Lung (tissue), 12 donors: ENCODE measurements around the gene MYO1F. TPM values are rescaled to one million over a fixed set of nuclear protein-coding genes. Genes with fewer than 3 reads are reported as not detected.

ENCODE experiments used
- ATAC-seq: fragments of 200-7000 bp; cut with Tn5 transposase; one replicate; pipeline ENCODE4 v1.9.1; 2020; ENCODE audit warnings: moderate number of reproducible peaks; ENCODE audit not compliant: insufficient read depth, low FRiP score
- DNase-seq, 3 donors: peaks; one replicate each; pipeline ENCODE4 v3.0.0-alpha.2; 2013 to 2017
- H3K27ac ChIP-seq, 2 donors: one replicate each; pipeline ENCODE4 v1.5.1; 2013; ENCODE audit warnings: mild to moderate bottlenecking in 2 of 2, moderate library complexity in 2 of 2, control low read depth in 1 of 2, inconsistent platforms in 1 of 2, low read depth in 1 of 2, low read length in 1 of 2
- H3K27me3 ChIP-seq, 3 donors: one replicate each; pipeline ENCODE4 v1.5.1; 2013; ENCODE audit warnings: low read length in 2 of 3; ENCODE audit not compliant: control insufficient read depth in 3 of 3, insufficient read depth in 3 of 3
- H3K36me3 ChIP-seq, 4 donors: one replicate each; pipeline ENCODE4 v1.5.1; 2013; ENCODE audit warnings: low read length in 4 of 4, mild to moderate bottlenecking in 1 of 4, moderate library complexity in 1 of 4; ENCODE audit not compliant: control insufficient read depth in 4 of 4, insufficient read depth in 4 of 4
- H3K4me1 ChIP-seq, 5 donors: one replicate each; pipeline ENCODE4 v1.5.1; 2013; ENCODE audit warnings: low read length in 5 of 5, mild to moderate bottlenecking in 2 of 5, moderate library complexity in 1 of 5; ENCODE audit not compliant: control insufficient read depth in 5 of 5, insufficient read depth in 5 of 5
- H3K4me3 ChIP-seq: one replicate; pipeline ENCODE4 v1.5.1; 2013; ENCODE audit warnings: mild to moderate bottlenecking, control low read depth, moderate library complexity
- H3K9ac ChIP-seq, 2 donors: one replicate each; pipeline ENCODE4 v1.5.1; 2013; ENCODE audit warnings: low read length in 2 of 2, control low read depth in 1 of 2; ENCODE audit not compliant: insufficient read depth in 1 of 2
- H3K9me3 ChIP-seq, 4 donors: one replicate each; pipeline ENCODE4 v1.5.1; 2013; ENCODE audit warnings: low read length in 3 of 4, mild to moderate bottlenecking in 1 of 4, moderate library complexity in 1 of 4; ENCODE audit not compliant: control insufficient read depth in 4 of 4, insufficient read depth in 3 of 4
- CTCF ChIP-seq: IDR thresholded peaks from 2 replicates; pipeline ENCODE4 v1.5.1; 2012; ENCODE audit warnings: mild to moderate bottlenecking; ENCODE audit errors: control extremely low read depth, extremely low read depth
- WGBS, 2 donors: extraction: QIAGEN DNeasy Blood & Tissue Kit; methylation state at CpG; one replicate each; pipeline ENCODE4 v1.1.7; 2013; 5-methylcytosine and 5-hydroxymethylcytosine counted together
- polyA plus RNA-seq, 2 donors: library from polyadenylated mRNA; stranded (reverse); fragments of 200-250 nt; gene quantifications; one replicate each; pipeline ENCODE4 v1.2.1, GENCODE V29; 2013
- total RNA-seq, 2 donors: library from RNA; depleted of rRNA in 1 of 2; stranded (reverse); fragments of >200 nt in 1 of 2; gene quantifications; one replicate each; pipeline ENCODE4 v1.2.1, GENCODE V29; 2014 to 2021
- donor health status: control.
- donor health status: control.
- donor health status: Bipolar disorder and iron deficiency.
- donor health status: healthy.
- donor health status: DM: yes; HTN: yes; CAD: no.

Gene MYO1F
- total and polyA plus RNA-seq, 4 donors = 23.4 to 127 (median 73.2) TPM

- TF ChIP-seq CTCF = no peak
- H3K4me1 ChIP-seq = peaks cover 0 to 5% (median 3%) of the 10 kb centered on the region in 5 donors
- no peak overlapping the region for H3K27ac ChIP-seq
- DNase-seq (no peak), ATAC-seq (no peak)
- no peak overlapping the region for H3K4me3 ChIP-seq
- H3K9ac ChIP-seq = no peak overlapping the region
- peaks cover 0 to 2% (median 0%) of the 10 kb centered on the region in 4 donors for H3K9me3 ChIP-seq
- no peaks in the 10 kb centered on the region for H3K36me3 ChIP-seq
- H3K27me3 ChIP-seq = no peaks in the 10 kb centered on the region
- WGBS, 2 donors = 38 to 53% methylated on average over 6 of the region's 6 CpGs
Measured at GRCh38 chr19:8615024-8615423, 37.8 kb upstream of the MYO1F start.

- no peaks in the 10 kb centered on the region for H3K27me3 ChIP-seq
- no peak for TF ChIP-seq CTCF
- DNase-seq = no peak
- H3K9me3 ChIP-seq = peaks cover 0 to 3% (median 0%) of the 10 kb centered on the region in 4 donors
- no peak overlapping the region for H3K9ac ChIP-seq
- peaks cover 0 to 8% (median 5%) of the 10 kb centered on the region in 5 donors for H3K4me1 ChIP-seq
- no peak for ATAC-seq
- H3K4me3 ChIP-seq = no peak overlapping the region
- H3K36me3 ChIP-seq = peaks cover 0 to 2% (median 0%) of the 10 kb centered on the region in 4 donors
- no peak overlapping the region for H3K27ac ChIP-seq
- 85% methylated on average over 2 of the region's 2 CpGs for WGBS, 2 donors
Measured at GRCh38 chr19:8614455-8614854, 37.2 kb upstream of the MYO1F start.

- Histone ChIP-seq H3K27me3 (no peaks in the 10 kb centered on the region), H3K4me3 (no peak overlapping the region), H3K9ac (no peak overlapping the region), H3K27ac (no peak overlapping the region), H3K36me3 (peaks cover 0 to 2% (median 0%) of the 10 kb centered on the region in 4 donors), H3K9me3 (peaks cover 0 to 3% (median 0%) of the 10 kb centered on the region in 4 donors), H3K4me1 (peaks cover 3 to 18% (median 10%) of the 10 kb centered on the region in 5 donors)
- DNase-seq (no peak), ATAC-seq (no peak)
- 54 to 66% methylated on average over 5 of the region's 5 CpGs for WGBS, 2 donors
- no peak for TF ChIP-seq CTCF
Measured at GRCh38 chr19:8612807-8613171, 35.5 kb upstream of the MYO1F start.
